ENCODE measurements around the gene DAB1.

Gene DAB1

DNA sequence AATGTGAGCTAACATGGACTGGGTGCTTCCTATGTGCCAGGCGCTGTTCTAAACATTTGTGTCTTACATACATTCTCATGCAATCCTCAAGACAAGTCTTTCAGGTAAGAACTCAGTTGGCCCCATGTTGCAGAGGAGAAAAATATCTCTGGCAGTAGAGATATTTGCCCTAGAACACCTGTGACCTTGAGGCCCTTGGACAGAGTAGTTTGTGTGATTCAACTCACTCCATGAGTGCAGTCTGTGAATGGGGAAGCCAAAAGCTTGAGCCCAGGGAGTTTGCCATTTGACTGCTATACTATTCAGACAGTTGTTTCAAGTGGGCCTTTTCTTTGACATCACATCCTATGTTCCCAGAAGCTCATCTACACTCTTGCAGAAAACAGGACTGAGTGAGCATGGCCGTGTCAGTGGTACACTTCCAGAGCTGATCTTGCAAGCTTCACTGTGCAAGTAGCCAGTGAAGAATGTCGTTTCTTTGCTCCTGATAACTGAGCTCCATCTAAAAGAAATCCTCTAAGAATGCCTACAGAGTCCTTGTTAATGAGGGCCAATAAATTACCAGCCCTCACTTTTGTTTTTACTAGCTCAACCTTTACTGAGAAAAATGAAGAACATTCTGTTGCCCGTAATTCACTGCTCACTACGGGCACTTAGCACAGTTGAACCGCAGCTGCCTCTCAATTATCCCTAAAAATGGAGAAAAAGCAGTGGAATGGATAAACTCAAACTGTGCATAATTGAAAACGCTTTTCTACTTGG lies 359.3 kb downstream of the DAB1 start:
- Histone ChIP-seq H3K4me3 (replicated peaks; ENCODE audit: low read depth, low read length) (no peak overlapping the region), H3K27me3 (replicated peaks; ENCODE audit: control insufficient read depth, insufficient read depth, low read length) (no peaks in the 10 kb centered on the region), H3K36me3 (ENCODE audit: control insufficient read depth, insufficient read depth, low read length) (no peaks in the 10 kb centered on the region)
- no peak for DNase-seq (ENCODE audit: extremely low read depth, insufficient read length)
- TF ChIP-seq, protein P1, sequence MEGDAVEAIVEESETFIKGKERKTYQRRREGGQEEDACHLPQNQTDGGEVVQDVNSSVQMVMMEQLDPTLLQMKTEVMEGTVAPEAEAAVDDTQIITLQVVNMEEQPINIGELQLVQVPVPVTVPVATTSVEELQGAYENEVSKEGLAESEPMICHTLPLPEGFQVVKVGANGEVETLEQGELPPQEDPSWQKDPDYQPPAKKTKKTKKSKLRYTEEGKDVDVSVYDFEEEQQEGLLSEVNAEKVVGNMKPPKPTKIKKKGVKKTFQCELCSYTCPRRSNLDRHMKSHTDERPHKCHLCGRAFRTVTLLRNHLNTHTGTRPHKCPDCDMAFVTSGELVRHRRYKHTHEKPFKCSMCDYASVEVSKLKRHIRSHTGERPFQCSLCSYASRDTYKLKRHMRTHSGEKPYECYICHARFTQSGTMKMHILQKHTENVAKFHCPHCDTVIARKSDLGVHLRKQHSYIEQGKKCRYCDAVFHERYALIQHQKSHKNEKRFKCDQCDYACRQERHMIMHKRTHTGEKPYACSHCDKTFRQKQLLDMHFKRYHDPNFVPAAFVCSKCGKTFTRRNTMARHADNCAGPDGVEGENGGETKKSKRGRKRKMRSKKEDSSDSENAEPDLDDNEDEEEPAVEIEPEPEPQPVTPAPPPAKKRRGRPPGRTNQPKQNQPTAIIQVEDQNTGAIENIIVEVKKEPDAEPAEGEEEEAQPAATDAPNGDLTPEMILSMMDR (IDR thresholded peaks at IDR 0.05; ENCODE audit: insufficient read depth, low read length, poor library complexity, severe bottlenecking), result no peak

DNA sequence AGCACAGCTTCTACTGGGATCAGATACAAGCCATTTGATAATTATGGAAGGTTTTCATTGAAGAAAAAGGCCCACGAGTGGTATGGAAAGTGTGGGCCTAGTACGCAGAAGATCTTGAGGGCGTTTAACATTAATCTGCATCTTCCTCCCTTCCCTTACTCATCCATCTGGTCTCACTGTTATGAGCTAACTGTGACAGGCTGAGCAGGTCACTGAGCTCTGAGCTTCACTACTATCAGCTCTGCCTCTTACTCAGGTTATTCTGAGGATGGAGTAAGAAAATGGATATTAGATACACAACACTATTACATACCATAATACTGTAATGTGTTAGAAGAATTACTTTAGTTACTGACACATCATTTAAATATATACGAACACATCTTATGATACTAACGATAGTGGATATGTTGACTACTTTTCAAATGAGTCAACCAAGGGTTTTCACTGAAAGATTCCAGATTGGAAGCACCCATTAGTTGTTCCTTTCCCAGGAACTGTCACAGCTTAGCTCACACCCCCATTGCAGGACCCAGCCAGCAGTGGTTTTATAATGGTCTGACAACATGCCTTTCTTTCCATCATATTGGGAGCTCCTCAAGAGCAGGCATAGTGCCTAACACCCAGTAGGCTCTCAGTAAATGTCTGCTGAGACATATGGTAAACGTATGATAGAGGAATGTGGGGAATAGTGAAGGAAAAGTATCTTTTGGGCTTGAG lies 360.3 kb downstream of the DAB1 start:
- Histone ChIP-seq H3K4me3 (replicated peaks; ENCODE audit: low read depth, low read length) (no peak overlapping the region), H3K36me3 (ENCODE audit: control insufficient read depth, insufficient read depth, low read length) (no peaks in the 10 kb centered on the region), H3K27me3 (replicated peaks; ENCODE audit: control insufficient read depth, insufficient read depth, low read length) (no peaks in the 10 kb centered on the region)
- no peak for DNase-seq (ENCODE audit: extremely low read depth, insufficient read length)
- TF ChIP-seq, protein P1 (IDR thresholded peaks at IDR 0.05; ENCODE audit: insufficient read depth, low read length, poor library complexity, severe bottlenecking), result no peak

DNA sequence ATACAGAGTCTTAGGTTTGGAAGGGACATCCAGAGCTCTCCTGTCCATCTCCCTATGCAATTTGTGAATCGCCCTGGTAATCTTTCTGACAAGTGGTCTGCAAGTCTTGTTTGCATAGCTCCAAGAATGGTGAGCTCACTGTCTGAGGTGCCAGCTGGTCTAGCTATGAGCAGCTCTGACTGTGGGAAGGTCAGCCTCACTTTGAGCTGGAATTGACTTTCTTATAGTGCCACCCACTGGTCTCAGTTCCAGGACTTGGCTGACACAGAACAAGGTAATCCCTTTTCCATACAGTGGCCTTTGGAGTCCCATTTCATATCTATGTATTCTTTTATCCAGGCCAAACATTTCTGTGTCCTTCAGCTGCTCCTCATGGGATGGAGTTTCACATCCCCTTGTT lies 362.5 kb downstream of the DAB1 start:
- TF ChIP-seq, protein P1 (IDR thresholded peaks at IDR 0.05; ENCODE audit: insufficient read depth, low read length, poor library complexity, severe bottlenecking), result no peak
- DNase-seq (ENCODE audit: extremely low read depth, insufficient read length), result no peak

DNA sequence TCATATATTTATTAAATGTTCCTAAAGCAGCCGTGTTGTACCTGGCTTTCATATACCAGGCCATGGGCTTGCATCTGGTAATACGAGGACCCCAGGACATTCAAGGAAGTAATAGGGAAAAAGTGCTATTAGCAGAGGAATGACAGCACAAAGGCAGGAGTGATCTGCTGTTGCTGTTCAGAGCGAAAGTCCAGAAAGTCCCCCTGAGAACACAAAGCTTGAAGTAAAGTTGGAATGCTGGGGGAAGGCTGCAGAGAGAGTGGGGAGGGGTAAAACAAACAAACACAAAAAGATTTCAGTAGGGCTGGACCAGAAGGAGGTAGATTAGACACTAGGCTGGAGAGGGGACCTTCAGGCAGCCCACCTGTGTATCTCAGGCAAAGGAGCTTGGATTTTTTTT lies 363.4 kb downstream of the DAB1 start:
- TF ChIP-seq, protein P1 (IDR thresholded peaks at IDR 0.05; ENCODE audit: insufficient read depth, low read length, poor library complexity, severe bottlenecking), result no peak
- H3K4me3 ChIP-seq (replicated peaks; ENCODE audit: low read depth, low read length), result no peak overlapping the region
- no peaks in the 10 kb centered on the region for H3K36me3 ChIP-seq (ENCODE audit: control insufficient read depth, insufficient read depth, low read length)
- no peak for DNase-seq (ENCODE audit: extremely low read depth, insufficient read length)
- H3K27me3 ChIP-seq (replicated peaks; ENCODE audit: control insufficient read depth, insufficient read depth, low read length), result no peaks in the 10 kb centered on the region

More for the DNA sequence above, 362.5 kb downstream of the DAB1 start:
- Histone ChIP-seq H3K36me3 (ENCODE audit: control insufficient read depth, insufficient read depth, low read length) (no peaks in the 10 kb centered on the region), H3K27me3 (replicated peaks; ENCODE audit: control insufficient read depth, insufficient read depth, low read length) (no peaks in the 10 kb centered on the region), H3K4me3 (replicated peaks; ENCODE audit: low read depth, low read length) (no peak overlapping the region)

DNA sequence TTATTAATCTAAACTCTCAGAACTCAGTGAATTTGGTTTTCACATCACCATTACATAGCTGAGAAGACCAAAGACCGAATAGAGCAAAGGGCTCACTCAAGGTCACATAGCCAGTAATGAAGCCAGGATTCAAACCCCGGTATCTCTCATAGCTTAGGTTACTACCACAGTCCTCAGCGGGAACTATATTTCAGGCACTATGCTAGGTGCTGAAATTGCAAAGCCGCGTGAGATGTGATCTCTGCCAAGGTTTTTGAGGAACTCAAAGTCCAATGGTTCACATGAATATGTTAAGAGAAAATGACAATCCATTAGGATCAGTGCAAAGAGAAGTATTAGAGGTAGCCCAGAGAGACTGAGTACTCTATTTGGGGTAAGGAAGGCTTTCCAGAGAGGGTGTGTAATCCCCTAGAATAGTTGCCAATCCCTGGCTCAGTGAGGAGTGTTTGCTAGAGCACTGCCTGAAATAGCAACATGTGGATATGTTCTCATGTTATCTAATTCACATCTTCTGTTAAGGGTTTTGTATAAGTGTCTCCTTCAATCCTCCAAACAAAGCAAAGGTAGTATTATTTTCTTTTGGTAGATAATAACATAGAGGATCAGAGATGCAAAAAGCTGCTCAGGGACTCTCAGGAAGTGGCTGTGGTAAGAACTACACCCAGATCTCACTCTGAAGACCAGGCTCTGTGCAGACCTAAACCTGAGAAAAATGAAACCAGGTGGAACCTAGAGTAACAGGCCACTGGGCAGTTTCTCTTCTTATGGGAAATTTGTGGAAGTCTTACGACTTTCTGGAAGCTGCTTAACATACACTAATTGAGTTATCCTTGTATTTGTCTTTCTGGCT lies 365.0 kb downstream of the DAB1 start:
- Histone ChIP-seq H3K27me3 (replicated peaks; ENCODE audit: control insufficient read depth, insufficient read depth, low read length) (no peaks in the 10 kb centered on the region), H3K36me3 (ENCODE audit: control insufficient read depth, insufficient read depth, low read length) (no peaks in the 10 kb centered on the region), H3K4me3 (replicated peaks; ENCODE audit: low read depth, low read length) (no peak overlapping the region)
- TF ChIP-seq, protein P1 (IDR thresholded peaks at IDR 0.05; ENCODE audit: insufficient read depth, low read length, poor library complexity, severe bottlenecking), result no peak
- no peak for DNase-seq (ENCODE audit: extremely low read depth, insufficient read length)

Measured in GM06990 (cell line).